HEK293T (cell line): Measurements from ENCODE around the gene GLI1.

Source experiments
- CTCF ChIA-PET: fragments of 350-600 bp; formaldehyde crosslinking; extraction: SDS; loops from one replicate; lab custom pipeline; 2021; ENCODE audit warnings: antibody characterized with exemption, inconsistent platforms; lab: Yijun Ruan, JAX
- POLR2A ChIA-PET: fragments of 350-600 bp; formaldehyde crosslinking; extraction: SDS; loops from one replicate; lab custom pipeline; 2020; ENCODE audit warnings: antibody characterized with exemption, inconsistent platforms; lab: Yijun Ruan, JAX
- DNase-seq: peaks from one replicate; pipeline ENCODE4 v3.0.0; 2012; ENCODE audit warnings: mixed read lengths; ENCODE audit errors: extremely low spot score
- ARNT ChIP-seq: fragments of 450-650 bp; IDR thresholded peaks from 2 replicates; pipeline ENCODE4 v1.6.1; 2017; ENCODE audit warnings: mild to moderate bottlenecking
- BHLHE40 ChIP-seq: fragments of 450-650 bp; IDR thresholded peaks from 2 replicates; pipeline ENCODE4 v1.6.1; 2016; ENCODE audit warnings: mild to moderate bottlenecking, moderate library complexity, borderline replicate concordance
- CTBP1 ChIP-seq: fragments of 450-650 bp; IDR thresholded peaks from 2 replicates; pipeline ENCODE4 v1.6.1; 2016; ENCODE audit warnings: borderline replicate concordance
- ELF4 ChIP-seq: fragments of 450-650 bp; IDR thresholded peaks from 2 replicates; pipeline ENCODE4 v1.6.1; 2017; ENCODE audit warnings: antibody characterized with exemption
- FOXA1 ChIP-seq: fragments of 450-650 bp; IDR thresholded peaks from 2 replicates; pipeline ENCODE4 v1.6.1; 2016; ENCODE audit warnings: mild to moderate bottlenecking
- FOXK2 ChIP-seq: fragments of 450-650 bp; IDR thresholded peaks from 2 replicates; pipeline ENCODE4 v1.6.1; 2016; ENCODE audit warnings: mild to moderate bottlenecking
- FOXM1 ChIP-seq: fragments of 450-650 bp; IDR thresholded peaks from 2 replicates; pipeline ENCODE4 v1.6.1; 2017; ENCODE audit warnings: mild to moderate bottlenecking, borderline replicate concordance
- HDGF ChIP-seq: fragments of 450-650 bp; IDR thresholded peaks from 2 replicates; pipeline ENCODE4 v1.6.1; 2017; ENCODE audit warnings: antibody characterized with exemption, borderline replicate concordance
- L3MBTL2 ChIP-seq: fragments of 450-650 bp; conservative IDR thresholded peaks from 2 replicates; pipeline ENCODE4 v1.6.1; 2016; ENCODE audit warnings: mild to moderate bottlenecking
- LEF1 ChIP-seq: fragments of 450-650 bp; IDR thresholded peaks from 2 replicates; pipeline ENCODE4 v1.6.1; 2017; ENCODE audit warnings: mild to moderate bottlenecking, borderline replicate concordance
- NFRKB ChIP-seq: fragments of 450-650 bp; IDR thresholded peaks from 2 replicates; pipeline ENCODE4 v1.6.1; 2016; ENCODE audit warnings: mild to moderate bottlenecking, moderate library complexity
- SP1 ChIP-seq: fragments of 450-650 bp; IDR thresholded peaks from 2 replicates; pipeline ENCODE4 v1.6.1; 2017
- SUZ12 ChIP-seq: fragments of 450-650 bp; IDR thresholded peaks from 2 replicates; pipeline ENCODE4 v1.6.1; 2016; ENCODE audit warnings: mild to moderate bottlenecking
- TARDBP ChIP-seq: fragments of 450-650 bp; IDR thresholded peaks from 2 replicates; pipeline ENCODE4 v1.6.1; 2016
- ZNF384 ChIP-seq: fragments of 450-650 bp; IDR thresholded peaks from 2 replicates; pipeline ENCODE4 v1.6.1; 2016
- TF ChIP-seq, protein P1 (sequence below): fragments of 450-650 bp; IDR thresholded peaks from 2 replicates; pipeline ENCODE4 v1.6.1; 2016

The GLI1 gene

GRCh38 chr12:57518176-57518919 lies 58.8 kb downstream of the GLI1 start:
- POLR2A ChIA-PET = interaction anchor here (1.1 to 3.4 kb wide), 5 partner anchors 8 to 63 kb away, joined by 3 to 18 read pairs (median 10); partner anchors contain the start of genes GLI1, INHBE and MARS1
- DNase-seq = no peak
- CTCF ChIA-PET = no interaction called here
- no peak for TF ChIP-seq ARNT
- TF ChIP-seq CTBP1 = no peak
- TF ChIP-seq TARDBP = no peak

DNA sequence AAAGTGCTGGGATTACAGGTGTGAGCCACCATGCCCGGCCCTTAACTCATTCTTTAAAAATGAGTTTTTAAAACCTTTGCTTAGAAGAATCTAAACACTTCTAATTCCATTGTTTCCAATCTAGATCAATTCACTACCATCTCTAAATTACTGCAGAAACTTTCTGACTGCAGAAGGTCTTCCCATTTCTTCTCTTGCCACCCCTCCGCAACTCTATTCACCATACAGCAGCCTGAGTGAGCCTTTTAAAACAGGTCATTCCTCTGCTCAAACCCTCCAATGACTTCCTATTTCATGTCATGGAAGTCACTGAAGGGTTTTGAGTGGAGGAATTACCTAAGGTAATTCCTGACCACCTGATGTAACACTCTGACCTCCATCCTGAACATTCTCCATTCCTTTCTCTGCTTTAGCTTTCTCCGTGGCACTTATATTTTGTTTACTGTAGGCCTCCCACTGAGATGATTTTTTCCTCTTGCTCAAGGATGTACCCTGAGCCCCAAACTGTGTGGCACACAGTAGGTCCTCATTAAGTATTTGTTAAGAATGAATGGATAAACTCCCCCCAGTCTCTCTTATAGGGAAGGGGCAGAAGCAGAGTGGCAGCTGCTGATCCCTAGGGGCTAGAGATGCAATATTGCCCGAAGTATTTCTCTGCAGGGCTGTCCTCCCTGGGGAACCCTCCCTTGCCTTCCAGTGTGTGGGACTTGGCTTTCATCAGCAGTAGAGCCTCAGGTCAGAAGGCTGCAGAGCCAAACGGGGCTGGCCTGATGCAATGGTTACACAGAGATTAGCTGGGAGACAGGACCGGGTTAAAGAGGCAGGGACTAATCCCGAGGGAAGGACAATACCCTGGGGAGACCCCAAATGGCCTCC lies 59.6 kb downstream of the GLI1 start:
- CTCF ChIA-PET = interaction anchor here (0.6 kb wide), 1 partner anchor 28 kb away, joined by 3 read pairs; no protein-coding TSS in a partner anchor
- peak; percentile 18 for DNase-seq
- TF ChIP-seq FOXM1 = no peak
- TF ChIP-seq LEF1 = no peak
- TF ChIP-seq HDGF = no peak
- no peak for TF ChIP-seq NFRKB
- TF ChIP-seq SUZ12 = no peak
- no peak for TF ChIP-seq FOXK2
- POLR2A ChIA-PET = interaction anchor here (0.9 to 3.4 kb wide), 11 partner anchors 7 to 207 kb away, joined by 3 to 18 read pairs (median 8); partner anchors contain the start of genes DCTN2, GLI1, INHBE and MARS1

DNA sequence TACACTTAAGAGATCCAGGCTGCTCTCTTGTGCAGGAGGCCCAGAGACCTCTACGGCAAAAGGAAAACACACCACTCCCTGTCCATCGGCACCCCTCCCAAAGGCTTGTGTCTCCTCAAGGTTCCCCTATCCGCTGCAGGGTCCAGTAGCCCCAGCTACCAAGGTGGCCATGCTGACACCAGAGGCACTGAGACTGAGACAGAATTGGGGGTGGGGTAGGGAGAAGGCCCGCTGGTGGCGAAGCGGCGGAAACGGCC lies 60.1 kb downstream of the GLI1 start:
- DNase-seq = peak; percentile 22

DNA sequence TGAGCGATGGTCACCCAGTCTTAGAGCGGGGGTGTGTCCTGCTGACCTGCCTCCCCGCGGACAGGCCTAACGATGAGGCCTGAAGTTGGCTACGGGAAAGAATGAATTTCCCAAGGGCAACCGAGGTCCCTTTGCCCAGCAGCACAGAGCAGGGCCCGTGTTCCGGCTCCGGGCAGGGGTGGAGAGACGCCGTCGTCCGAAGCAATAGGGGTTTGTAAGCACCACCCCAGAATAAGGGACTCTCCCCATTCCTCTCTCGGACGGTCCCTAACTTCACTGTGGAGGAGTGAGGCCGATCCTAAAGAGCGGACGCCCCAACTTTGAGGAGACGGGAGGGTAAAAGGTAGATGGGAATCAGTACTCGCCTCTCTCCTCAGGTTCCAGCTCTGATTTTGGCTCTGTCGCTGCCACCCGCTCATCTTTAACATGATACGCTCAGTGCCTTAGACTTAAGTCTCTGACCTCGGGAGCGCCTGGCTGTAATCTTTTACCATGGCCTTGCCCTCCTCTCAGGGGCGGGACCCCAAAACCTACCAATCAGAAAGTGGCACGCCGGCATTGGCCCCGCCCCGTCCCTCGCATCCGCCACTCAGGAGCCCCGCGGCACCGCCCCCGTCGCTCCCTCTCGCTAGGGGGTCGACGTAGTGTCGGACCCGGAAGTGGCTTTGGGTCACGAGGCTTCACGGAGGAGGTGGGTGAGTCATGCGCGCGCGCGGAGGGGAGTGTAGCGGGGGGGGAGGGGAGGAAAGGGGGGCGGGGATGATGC lies 60.7 kb downstream of the GLI1 start, which contains the start of gene DDIT3:
DDIT3 (minus strand) TSS at position 462 of the 766 bp plus-strand sequence. CDS start 3,108 bp downstream, outside the sequence.
- ChIA-PET POLR2A (interaction anchor here (0.7 to 3.4 kb wide), 26 partner anchors 8 to 392 kb away, joined by 3 to 18 read pairs (median 4); partner anchors contain the start of genes DCTN2, GLI1, INHBE and LRP1), CTCF (interaction anchor here (0.5 to 0.8 kb wide), 3 partner anchors 18 to 61 kb away, joined by 3 read pairs; no protein-coding TSS in a partner anchor)
- TF ChIP-seq FOXA1 (no peak), L3MBTL2 (0 out of 2 replicates have a peak, but pooled peaks have one; percentile 11), ELF4 (peak; percentile 97), SP1 (no peak)
- TF ChIP-seq, protein P1, sequence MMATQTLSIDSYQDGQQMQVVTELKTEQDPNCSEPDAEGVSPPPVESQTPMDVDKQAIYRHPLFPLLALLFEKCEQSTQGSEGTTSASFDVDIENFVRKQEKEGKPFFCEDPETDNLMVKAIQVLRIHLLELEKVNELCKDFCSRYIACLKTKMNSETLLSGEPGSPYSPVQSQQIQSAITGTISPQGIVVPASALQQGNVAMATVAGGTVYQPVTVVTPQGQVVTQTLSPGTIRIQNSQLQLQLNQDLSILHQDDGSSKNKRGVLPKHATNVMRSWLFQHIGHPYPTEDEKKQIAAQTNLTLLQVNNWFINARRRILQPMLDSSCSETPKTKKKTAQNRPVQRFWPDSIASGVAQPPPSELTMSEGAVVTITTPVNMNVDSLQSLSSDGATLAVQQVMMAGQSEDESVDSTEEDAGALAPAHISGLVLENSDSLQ = peak; percentile 92

More for the DNA sequence above, 60.1 kb downstream of the GLI1 start:
- no peak for TF ChIP-seq LEF1
- TF ChIP-seq SUZ12 = no peak
- TF ChIP-seq NFRKB = no peak
- TF ChIP-seq ELF4 = no peak
- ChIA-PET POLR2A (interaction anchor here (0.9 to 3.4 kb wide), 16 partner anchors 8 to 391 kb away, joined by 3 to 18 read pairs (median 4); partner anchors contain the start of genes DCTN2, GLI1, INHBE and LRP1), CTCF (interaction anchor here (0.6 kb wide), 1 partner anchor 28 kb away, joined by 3 read pairs; no protein-coding TSS in a partner anchor)

DNA sequence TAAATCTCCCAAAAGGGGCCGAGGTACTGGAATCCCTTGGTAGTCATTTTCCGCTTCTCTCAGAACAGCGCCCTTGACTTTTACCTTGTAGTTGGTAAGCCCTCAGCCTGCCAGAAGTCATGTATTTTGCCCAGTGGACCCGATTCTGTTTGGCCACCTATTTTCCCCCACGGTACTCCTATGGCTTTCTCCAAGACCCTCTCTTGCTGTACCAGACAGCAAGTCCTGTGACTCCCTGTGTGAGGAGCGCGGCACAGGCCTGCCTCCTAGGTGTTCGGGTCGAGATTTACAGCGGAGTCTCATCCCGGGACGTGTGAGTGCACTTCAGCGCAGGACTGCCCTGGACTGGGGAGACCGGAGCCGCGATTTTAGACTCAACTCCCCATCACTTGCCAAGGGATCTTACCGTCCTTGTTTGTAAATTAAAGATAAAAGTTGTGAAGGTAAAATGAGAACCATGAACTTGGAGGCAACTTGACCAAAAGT lies 62.0 kb downstream of the GLI1 start:
- ChIA-PET CTCF (no interaction called here), POLR2A (no interaction called here)
- no peak for TF ChIP-seq HDGF
- TF ChIP-seq SP1 = no peak
- no peak for TF ChIP-seq NFRKB
- TF ChIP-seq FOXM1 = no peak
- TF ChIP-seq, protein P1 = no peak
- no peak for TF ChIP-seq CTBP1
- no peak for TF ChIP-seq FOXA1
- no peak for TF ChIP-seq LEF1
- TF ChIP-seq ELF4 = no peak
- TF ChIP-seq ZNF384 = no peak
- no peak for TF ChIP-seq BHLHE40
- no peak for TF ChIP-seq TARDBP
- TF ChIP-seq L3MBTL2 = no peak
- TF ChIP-seq SUZ12 = no peak
- no peak for TF ChIP-seq FOXK2
- no peak for TF ChIP-seq ARNT
- no peak for DNase-seq

More for the DNA sequence above, 60.7 kb downstream of the GLI1 start, which contains the start of gene DDIT3:
- DNase-seq = peak; percentile 95
